Measurements from ENCODE around the gene GHRHR.

GRCh38 chr7:30936650-30937245, 27.0 kb upstream of the GHRHR start:
- TF ChIP-seq CTCF (conservative IDR thresholded peaks at IDR 0.05; ENCODE audit: low read depth, low read length) (no peak), POLR2A (IDR thresholded peaks at IDR 0.05; ENCODE audit: low read depth, low read length) (no peak), BHLHE40 (IDR thresholded peaks at IDR 0.05; ENCODE audit: low read depth, low read length) (no peak), RAD21 (IDR thresholded peaks at IDR 0.05; ENCODE audit: low read length) (no peak), RCOR1 (IDR thresholded peaks at IDR 0.05; ENCODE audit: insufficient replicate concordance, low read length) (no peak), MAFK (IDR thresholded peaks at IDR 0.05; ENCODE audit: low read depth, low read length) (no peak), USF2 (IDR thresholded peaks at IDR 0.05; ENCODE audit: low read depth, low read length) (no peak)
